Activated gamma-delta T cell treated with Interleukin-2 at 50 U/mL for 16 hours (primary cell): ENCODE measurements around the gene GRIA2.
"Not testable (repeated sequence)": the region's sequence is repeated elsewhere in the genome, so short reads cannot be mapped to it uniquely, and the experiment has no call there.

ENCODE experiments used
- DNase-seq: peaks from one replicate; pipeline ENCODE4 v3.0.0-alpha.2; 2020

The GRIA2 gene

GRCh38 chr4:157220371-157220881 is at the start of gene GRIA2:
GRIA2 (plus strand) TSS chr4:157220728; CDS start chr4:157221043, 315 bp downstream.
- DNase-seq, result no peak

GRCh38 chr4:157172011-157172410 is 48.5 kb upstream of the GRIA2 start:
- DNase-seq, result no peak

- not testable (repeated sequence) for DNase-seq
These were observed 40.3 kb upstream of the GRIA2 start for GRCh38 chr4:157180268-157180667.

GRCh38 chr4:157184300-157184699 is 36.2 kb upstream of the GRIA2 start:
- DNase-seq, result no peak

- DNase-seq, result no peak
These were observed 35.2 kb upstream of the GRIA2 start for GRCh38 chr4:157185363-157185762.

GRCh38 chr4:157195374-157195773 is 25.2 kb upstream of the GRIA2 start:
- DNase-seq, result no peak

GRCh38 chr4:157196046-157196445 is 24.5 kb upstream of the GRIA2 start:
- DNase-seq, result no peak

- no peak for DNase-seq
These were observed 15.8 kb upstream of the GRIA2 start for GRCh38 chr4:157204634-157205244.

GRCh38 chr4:157217708-157218107 is 2.8 kb upstream of the GRIA2 start:
- no peak for DNase-seq

GRCh38 chr4:157219711-157220370 is 687 bp upstream of the GRIA2 start:
- no peak for DNase-seq

- no peak for DNase-seq
These were observed 932 bp downstream of the GRIA2 start for GRCh38 chr4:157221426-157221894.

- no peak for DNase-seq
These were observed 1.6 kb downstream of the GRIA2 start for GRCh38 chr4:157221895-157222770.

GRCh38 chr4:157222771-157223160 is 2.2 kb downstream of the GRIA2 start:
- no peak for DNase-seq

- DNase-seq, result no peak
These were observed 2.9 kb downstream of the GRIA2 start for GRCh38 chr4:157223456-157223855.

GRCh38 chr4:157225096-157225495 is 4.6 kb downstream of the GRIA2 start:
- DNase-seq, result no peak

- DNase-seq, result no peak
These were observed 5.5 kb downstream of the GRIA2 start for GRCh38 chr4:157226035-157226434.

GRCh38 chr4:157226601-157227000 is 6.1 kb downstream of the GRIA2 start:
- DNase-seq, result no peak

GRCh38 chr4:157231525-157231924 is 11.0 kb downstream of the GRIA2 start:
- DNase-seq, result no peak

GRCh38 chr4:157242871-157243270 is 22.3 kb downstream of the GRIA2 start:
- DNase-seq, result no peak

GRCh38 chr4:157244348-157244747 is 23.8 kb downstream of the GRIA2 start:
- no peak for DNase-seq

- DNase-seq, result no peak
These were observed 24.8 kb downstream of the GRIA2 start for GRCh38 chr4:157245351-157245750.

GRCh38 chr4:157246964-157247363 is 26.4 kb downstream of the GRIA2 start:
- DNase-seq, result no peak

- DNase-seq, result not testable (repeated sequence)
These were observed 37.6 kb downstream of the GRIA2 start for GRCh38 chr4:157258165-157258564.
